GM23338 (cell line): Measurements from ENCODE around the gene COX7A2. TPM values are rescaled to one million over a fixed set of nuclear protein-coding genes. Genes with fewer than 3 reads are reported as not detected.

Source experiments
- ATAC-seq: fragments of 200-7000 bp; cut with Tn5 transposase; 3 replicates; pipeline ENCODE4 v1.9.1; 2020
- DNase-seq: peaks from one replicate; pipeline ENCODE4 v3.0.0-alpha.2; 2015; ENCODE audit warnings: low spot score
- H2AFZ ChIP-seq: fragments of 200-600 bp; sonication (generic); 2 replicates; pipeline ENCODE4 v1.8.0; 2016; ENCODE audit warnings: antibody characterized with exemption, mild to moderate bottlenecking, moderate library complexity
- H3F3A ChIP-seq: fragments of 200-600 bp; sonication (generic); replicated peaks from 2 replicates; pipeline ENCODE4 v1.8.0; 2017; ENCODE audit warnings: antibody characterized with exemption, mixed run types, low read depth
- H3K27ac ChIP-seq: fragments of 200-600 bp; sonication (generic); 2 replicates; pipeline ENCODE4 v1.6.1; 2016; ENCODE audit warnings: low read depth
- H3K27me3 ChIP-seq: fragments of 200-600 bp; sonication (generic); 2 replicates; pipeline ENCODE4 v1.8.0; 2016; ENCODE audit warnings: mild to moderate bottlenecking, mixed run types, moderate library complexity; ENCODE audit not compliant: insufficient read depth
- H3K36me3 ChIP-seq: fragments of 200-600 bp; sonication (generic); 2 replicates; pipeline ENCODE4 v1.8.0; 2016; ENCODE audit warnings: mild to moderate bottlenecking; ENCODE audit not compliant: insufficient read depth
- H3K4me1 ChIP-seq: fragments of 200-600 bp; sonication (generic); 2 replicates; pipeline ENCODE4 v1.8.0; 2016; ENCODE audit warnings: mild to moderate bottlenecking, moderate library complexity; ENCODE audit not compliant: insufficient read depth
- H3K4me2 ChIP-seq: fragments of 200-600 bp; sonication (generic); 2 replicates; pipeline ENCODE4 v1.7.1; 2017; ENCODE audit warnings: mixed run types
- H3K4me3 ChIP-seq: fragments of 200-600 bp; sonication (generic); 2 replicates; pipeline ENCODE4 v1.6.1; 2016; ENCODE audit warnings: mixed run types
- H3K79me2 ChIP-seq: fragments of 200-600 bp; sonication (generic); replicated peaks from 2 replicates; pipeline ENCODE4 v1.8.0; 2017; ENCODE audit warnings: mild to moderate bottlenecking; ENCODE audit not compliant: insufficient read depth
- H3K9me2 ChIP-seq: fragments of 200-600 bp; sonication (generic); 2 replicates; pipeline ENCODE4 v1.8.0; 2017; ENCODE audit not compliant: insufficient read depth
- H4K20me1 ChIP-seq: fragments of 200-600 bp; sonication (generic); replicated peaks from 2 replicates; pipeline ENCODE4 v1.8.0; 2017; ENCODE audit warnings: mild to moderate bottlenecking; ENCODE audit not compliant: insufficient read depth
- H3K27ac Mint-ChIP-seq: 2 replicates; pipeline ENCODE4 v1.8.0; 2020; ENCODE audit warnings: inconsistent platforms, mild to moderate bottlenecking, moderate library complexity, mixed read lengths
- H3K27me3 Mint-ChIP-seq: 3 replicates; pipeline ENCODE4 v1.8.0; 2022; ENCODE audit warnings: low read depth, mild to moderate bottlenecking, moderate library complexity, mixed read lengths, inconsistent platforms; ENCODE audit not compliant: insufficient read depth, poor library complexity
- H3K36me3 Mint-ChIP-seq: 3 replicates; pipeline ENCODE4 v1.8.0; 2021; ENCODE audit warnings: low read depth, mild to moderate bottlenecking, inconsistent platforms, moderate library complexity, mixed read lengths
- H3K4me1 Mint-ChIP-seq: 3 replicates; pipeline ENCODE4 v1.8.0; 2020; ENCODE audit warnings: mild to moderate bottlenecking, inconsistent platforms, mixed read lengths
- H3K4me3 Mint-ChIP-seq: 3 replicates; pipeline ENCODE4 v1.8.0; 2021; ENCODE audit warnings: moderate library complexity, mild to moderate bottlenecking, inconsistent platforms, mixed read lengths
- H3K9me3 Mint-ChIP-seq: 3 replicates; pipeline ENCODE4 v1.8.0; 2020; ENCODE audit warnings: moderate library complexity, mild to moderate bottlenecking, inconsistent platforms, mixed read lengths
- EZH2 ChIP-seq: fragments of 200-600 bp; sonication (generic); IDR thresholded peaks from one replicate; pipeline ENCODE4 v1.8.0; 2017; ENCODE audit warnings: antibody characterized with exemption, mild to moderate bottlenecking, low read depth; ENCODE audit not compliant: unreplicated experiment
- EZH2phosphoT487 ChIP-seq: fragments of 200-600 bp; sonication (generic); IDR thresholded peaks from one replicate; pipeline ENCODE4 v1.8.1; 2018; ENCODE audit warnings: antibody characterized with exemption; ENCODE audit not compliant: unreplicated experiment
- JUNB ChIP-seq: IDR thresholded peaks from one replicate; pipeline ENCODE4 v1.6.1; 2016; ENCODE audit warnings: antibody characterized with exemption; ENCODE audit not compliant: unreplicated experiment
- STAT1 ChIP-seq: IDR thresholded peaks from one replicate; pipeline ENCODE4 v1.6.1; 2016; ENCODE audit warnings: antibody characterized with exemption; ENCODE audit not compliant: unreplicated experiment
- ZNF114 ChIP-seq: fragments of 250-450 bp; sonication (Bioruptor Pico); IDR thresholded peaks from 2 replicates; pipeline ENCODE4 v1.5.0; 2020; ENCODE audit warnings: mild to moderate bottlenecking, moderate library complexity
- polyA plus RNA-seq: library from polyadenylated mRNA; unstranded; fragments of >200 nt; fragmentation: Nextera tagmentation; extraction: Ambion mirVana; gene quantifications from 2 replicates; pipeline ENCODE4 v1.2.1, GENCODE V29; 2016
- total RNA-seq: library from RNA; depleted of rRNA; stranded (reverse); fragments of >200 nt; shearing (Covaris generic); gene quantifications from 2 replicates; pipeline ENCODE4 v1.2.3, GENCODE V29; 2014
- TF ChIP-seq, protein P1 (sequence below): fragments of 250-450 bp; sonication (Bioruptor Pico); IDR thresholded peaks from 2 replicates; pipeline ENCODE4 v1.5.0; 2020; ENCODE audit warnings: mild to moderate bottlenecking, moderate library complexity
- TF ChIP-seq, protein P2 (sequence below), 2 experiments: fragments of 200-600 bp in 1 of 2; sonication (generic) in 1 of 2; conservative IDR thresholded peaks; 2 replicates each; pipeline versions ENCODE4 v1.5.1 to v1.6.1; 2016 to 2017; ENCODE audit warnings: antibody characterized with exemption in 2 of 2, low read depth in 2 of 2, mild to moderate bottlenecking in 2 of 2, moderate library complexity in 1 of 2

COX7A2 gene
- total and polyA plus RNA-seq, 2 experiments from 2014 or later = 93.7 to 963 TPM

DNA sequence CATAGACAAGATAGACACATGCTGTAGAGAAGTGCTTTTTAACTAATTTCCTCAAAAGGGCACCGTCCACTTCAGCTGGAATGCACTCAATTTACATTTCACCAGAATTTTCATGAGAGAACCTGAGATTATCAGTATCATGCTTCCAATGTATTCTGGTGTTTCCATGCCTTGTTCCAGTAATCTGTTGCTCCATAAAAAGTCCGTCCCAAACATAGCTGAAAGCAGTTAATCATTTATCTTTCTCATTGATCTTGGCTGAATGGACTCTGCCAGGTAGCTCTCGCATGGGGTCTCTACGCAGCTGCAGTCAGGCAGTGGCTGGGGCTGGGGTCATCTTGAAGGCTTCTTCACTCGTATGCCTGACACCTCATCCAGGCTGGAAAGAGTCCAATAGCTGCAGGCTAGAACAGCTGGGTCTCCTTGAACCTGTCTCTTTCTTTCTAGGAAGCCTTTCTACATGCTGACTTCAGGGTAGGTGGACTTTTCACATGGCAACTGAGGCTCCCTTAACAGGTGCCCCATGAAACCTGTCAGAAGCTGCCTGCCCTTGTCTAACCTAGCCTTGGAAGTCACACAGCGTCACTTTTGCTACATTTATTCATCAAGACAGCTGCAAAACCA, 19.2 kb downstream of the COX7A2 start:
- Histone ChIP-seq H3K4me2 (no peak overlapping the region), H2AFZ (peak overlapping the region; percentile 18; the same call in 1 of the 2 replicates), H4K20me1 (no peaks in the 10 kb centered on the region), H3K4me1 (peaks cover 15% of the 10 kb centered on the region; the same call in 1 of the 2 replicates), H3K36me3 (no peaks in the 10 kb centered on the region), H3K4me3 (no peak overlapping the region), H3F3A (no peaks in the 10 kb centered on the region), H3K27ac (no peak overlapping the region), H3K27me3 (no peaks in the 10 kb centered on the region), H3K9me2 (no peaks in the 10 kb centered on the region), H3K79me2 (no peaks in the 10 kb centered on the region)
- Mint-ChIP-seq H3K36me3 (no peaks in the 10 kb centered on the region), H3K27ac (no peak overlapping the region), H3K4me3 (no peak overlapping the region), H3K9me3 (no peaks in the 10 kb centered on the region), H3K4me1 (peaks cover 18% of the 10 kb centered on the region; the same call in 2 of the 3 replicates), H3K27me3 (no peaks in the 10 kb centered on the region)
- ATAC-seq (no peak), DNase-seq (no peak)
- TF ChIP-seq STAT1 = no peak
- no peak for TF ChIP-seq JUNB
- TF ChIP-seq, protein P1, sequence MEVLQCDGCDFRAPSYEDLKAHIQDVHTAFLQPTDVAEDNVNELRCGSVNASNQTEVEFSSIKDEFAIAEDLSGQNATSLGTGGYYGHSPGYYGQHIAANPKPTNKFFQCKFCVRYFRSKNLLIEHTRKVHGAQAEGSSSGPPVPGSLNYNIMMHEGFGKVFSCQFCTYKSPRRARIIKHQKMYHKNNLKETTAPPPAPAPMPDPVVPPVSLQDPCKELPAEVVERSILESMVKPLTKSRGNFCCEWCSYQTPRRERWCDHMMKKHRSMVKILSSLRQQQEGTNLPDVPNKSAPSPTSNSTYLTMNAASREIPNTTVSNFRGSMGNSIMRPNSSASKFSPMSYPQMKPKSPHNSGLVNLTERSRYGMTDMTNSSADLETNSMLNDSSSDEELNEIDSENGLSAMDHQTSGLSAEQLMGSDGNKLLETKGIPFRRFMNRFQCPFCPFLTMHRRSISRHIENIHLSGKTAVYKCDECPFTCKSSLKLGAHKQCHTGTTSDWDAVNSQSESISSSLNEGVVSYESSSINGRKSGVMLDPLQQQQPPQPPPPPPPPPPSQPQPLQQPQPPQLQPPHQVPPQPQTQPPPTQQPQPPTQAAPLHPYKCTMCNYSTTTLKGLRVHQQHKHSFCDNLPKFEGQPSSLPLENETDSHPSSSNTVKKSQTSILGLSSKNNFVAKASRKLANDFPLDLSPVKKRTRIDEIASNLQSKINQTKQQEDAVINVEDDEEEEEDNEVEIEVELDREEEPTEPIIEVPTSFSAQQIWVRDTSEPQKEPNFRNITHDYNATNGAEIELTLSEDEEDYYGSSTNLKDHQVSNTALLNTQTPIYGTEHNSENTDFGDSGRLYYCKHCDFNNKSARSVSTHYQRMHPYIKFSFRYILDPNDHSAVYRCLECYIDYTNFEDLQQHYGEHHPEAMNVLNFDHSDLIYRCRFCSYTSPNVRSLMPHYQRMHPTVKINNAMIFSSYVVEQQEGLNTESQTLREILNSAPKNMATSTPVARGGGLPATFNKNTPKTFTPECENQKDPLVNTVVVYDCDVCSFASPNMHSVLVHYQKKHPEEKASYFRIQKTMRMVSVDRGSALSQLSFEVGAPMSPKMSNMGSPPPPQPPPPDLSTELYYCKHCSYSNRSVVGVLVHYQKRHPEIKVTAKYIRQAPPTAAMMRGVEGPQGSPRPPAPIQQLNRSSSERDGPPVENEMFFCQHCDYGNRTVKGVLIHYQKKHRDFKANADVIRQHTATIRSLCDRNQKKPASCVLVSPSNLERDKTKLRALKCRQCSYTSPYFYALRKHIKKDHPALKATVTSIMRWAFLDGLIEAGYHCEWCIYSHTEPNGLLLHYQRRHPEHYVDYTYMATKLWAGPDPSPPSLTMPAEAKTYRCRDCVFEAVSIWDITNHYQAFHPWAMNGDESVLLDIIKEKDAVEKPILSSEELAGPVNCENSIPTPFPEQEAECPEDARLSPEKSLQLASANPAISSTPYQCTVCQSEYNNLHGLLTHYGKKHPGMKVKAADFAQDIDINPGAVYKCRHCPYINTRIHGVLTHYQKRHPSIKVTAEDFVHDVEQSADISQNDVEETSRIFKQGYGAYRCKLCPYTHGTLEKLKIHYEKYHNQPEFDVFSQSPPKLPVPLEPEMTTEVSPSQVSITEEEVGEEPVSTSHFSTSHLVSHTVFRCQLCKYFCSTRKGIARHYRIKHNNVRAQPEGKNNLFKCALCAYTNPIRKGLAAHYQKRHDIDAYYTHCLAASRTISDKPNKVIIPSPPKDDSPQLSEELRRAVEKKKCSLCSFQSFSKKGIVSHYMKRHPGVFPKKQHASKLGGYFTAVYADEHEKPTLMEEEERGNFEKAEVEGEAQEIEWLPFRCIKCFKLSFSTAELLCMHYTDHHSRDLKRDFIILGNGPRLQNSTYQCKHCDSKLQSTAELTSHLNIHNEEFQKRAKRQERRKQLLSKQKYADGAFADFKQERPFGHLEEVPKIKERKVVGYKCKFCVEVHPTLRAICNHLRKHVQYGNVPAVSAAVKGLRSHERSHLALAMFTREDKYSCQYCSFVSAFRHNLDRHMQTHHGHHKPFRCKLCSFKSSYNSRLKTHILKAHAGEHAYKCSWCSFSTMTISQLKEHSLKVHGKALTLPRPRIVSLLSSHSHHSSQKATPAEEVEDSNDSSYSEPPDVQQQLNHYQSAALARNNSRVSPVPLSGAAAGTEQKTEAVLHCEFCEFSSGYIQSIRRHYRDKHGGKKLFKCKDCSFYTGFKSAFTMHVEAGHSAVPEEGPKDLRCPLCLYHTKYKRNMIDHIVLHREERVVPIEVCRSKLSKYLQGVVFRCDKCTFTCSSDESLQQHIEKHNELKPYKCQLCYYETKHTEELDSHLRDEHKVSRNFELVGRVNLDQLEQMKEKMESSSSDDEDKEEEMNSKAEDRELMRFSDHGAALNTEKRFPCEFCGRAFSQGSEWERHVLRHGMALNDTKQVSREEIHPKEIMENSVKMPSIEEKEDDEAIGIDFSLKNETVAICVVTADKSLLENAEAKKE (CRISPR knock-in tag) = no peak
- TF ChIP-seq ZNF114 (CRISPR knock-in tag) = no peak
- TF ChIP-seq, protein P2, sequence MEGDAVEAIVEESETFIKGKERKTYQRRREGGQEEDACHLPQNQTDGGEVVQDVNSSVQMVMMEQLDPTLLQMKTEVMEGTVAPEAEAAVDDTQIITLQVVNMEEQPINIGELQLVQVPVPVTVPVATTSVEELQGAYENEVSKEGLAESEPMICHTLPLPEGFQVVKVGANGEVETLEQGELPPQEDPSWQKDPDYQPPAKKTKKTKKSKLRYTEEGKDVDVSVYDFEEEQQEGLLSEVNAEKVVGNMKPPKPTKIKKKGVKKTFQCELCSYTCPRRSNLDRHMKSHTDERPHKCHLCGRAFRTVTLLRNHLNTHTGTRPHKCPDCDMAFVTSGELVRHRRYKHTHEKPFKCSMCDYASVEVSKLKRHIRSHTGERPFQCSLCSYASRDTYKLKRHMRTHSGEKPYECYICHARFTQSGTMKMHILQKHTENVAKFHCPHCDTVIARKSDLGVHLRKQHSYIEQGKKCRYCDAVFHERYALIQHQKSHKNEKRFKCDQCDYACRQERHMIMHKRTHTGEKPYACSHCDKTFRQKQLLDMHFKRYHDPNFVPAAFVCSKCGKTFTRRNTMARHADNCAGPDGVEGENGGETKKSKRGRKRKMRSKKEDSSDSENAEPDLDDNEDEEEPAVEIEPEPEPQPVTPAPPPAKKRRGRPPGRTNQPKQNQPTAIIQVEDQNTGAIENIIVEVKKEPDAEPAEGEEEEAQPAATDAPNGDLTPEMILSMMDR (conservative IDR thresholded peaks at IDR 0.05; ENCODE audit: low read depth in 2 of 2) = no peak
- no peak for TF ChIP-seq EZH2phosphoT487
- TF ChIP-seq EZH2 = no peak
